ENCODE results near the gene MS4A18.

The MS4A18 gene

DNA sequence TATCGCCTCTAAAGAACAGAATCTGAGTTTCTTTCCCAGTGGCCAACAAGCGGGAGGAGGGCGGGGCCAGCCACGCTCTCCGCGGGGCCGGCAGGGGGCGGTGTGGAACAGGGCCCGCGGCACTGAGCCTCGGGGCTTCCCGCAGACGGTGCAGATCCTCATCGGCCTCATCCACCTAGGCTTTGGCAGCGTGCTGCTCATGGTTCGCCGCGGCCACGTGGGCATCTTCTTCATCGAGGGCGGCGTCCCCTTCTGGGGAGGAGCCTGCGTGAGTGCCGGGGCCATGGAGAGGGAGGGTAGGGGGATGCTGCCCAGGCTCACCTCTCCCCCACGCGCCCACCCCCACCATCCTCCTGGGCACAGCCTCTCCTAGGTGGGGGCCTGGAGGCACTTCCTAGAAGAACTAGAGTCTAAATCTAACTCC, 42.9 kb downstream of the MS4A18 start:
- DNase-seq (ENCODE audit: low spot score) = no peak

DNA sequence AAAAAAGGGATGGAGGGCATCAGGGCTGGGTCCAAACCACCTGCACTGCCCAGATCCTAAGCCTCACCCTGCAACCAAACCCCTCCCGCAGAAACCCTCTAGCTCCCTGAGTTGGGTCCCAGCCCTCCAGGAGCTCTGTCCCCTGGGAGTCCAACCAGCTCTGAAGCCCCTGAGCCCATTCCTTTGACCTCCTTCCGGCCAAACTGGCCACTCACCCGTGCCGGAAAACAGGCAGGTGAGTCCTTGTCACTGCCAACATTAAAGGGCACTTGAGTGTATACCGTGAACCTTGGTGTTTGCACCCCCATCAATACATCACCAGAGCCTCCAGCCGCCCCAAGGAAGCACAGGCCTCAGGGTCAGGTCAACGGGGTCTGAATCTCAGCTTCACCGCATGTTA, 43.7 kb downstream of the MS4A18 start:
- DNase-seq (ENCODE audit: low spot score) = no peak

DNA sequence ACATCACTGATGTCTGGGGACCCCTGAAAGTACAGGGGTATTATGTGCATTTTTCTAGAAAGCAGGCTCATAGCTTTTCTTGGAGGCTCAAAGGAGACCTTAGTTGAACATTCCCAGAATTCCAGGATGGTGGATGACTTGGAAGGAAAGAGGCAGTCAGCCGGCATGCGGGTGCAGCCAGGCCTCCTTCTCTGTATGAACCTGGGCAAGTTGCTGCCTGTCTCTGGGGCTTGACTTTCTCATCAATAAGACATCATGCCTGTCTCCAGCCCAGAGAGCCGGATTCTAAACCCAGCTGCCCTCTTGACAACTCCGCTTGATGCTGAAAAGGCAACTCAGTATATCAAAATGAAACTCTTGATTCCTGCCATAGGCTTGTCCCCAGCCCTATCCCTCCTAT, 44.8 kb downstream of the MS4A18 start:
- no peak for DNase-seq (ENCODE audit: low spot score)

DNA sequence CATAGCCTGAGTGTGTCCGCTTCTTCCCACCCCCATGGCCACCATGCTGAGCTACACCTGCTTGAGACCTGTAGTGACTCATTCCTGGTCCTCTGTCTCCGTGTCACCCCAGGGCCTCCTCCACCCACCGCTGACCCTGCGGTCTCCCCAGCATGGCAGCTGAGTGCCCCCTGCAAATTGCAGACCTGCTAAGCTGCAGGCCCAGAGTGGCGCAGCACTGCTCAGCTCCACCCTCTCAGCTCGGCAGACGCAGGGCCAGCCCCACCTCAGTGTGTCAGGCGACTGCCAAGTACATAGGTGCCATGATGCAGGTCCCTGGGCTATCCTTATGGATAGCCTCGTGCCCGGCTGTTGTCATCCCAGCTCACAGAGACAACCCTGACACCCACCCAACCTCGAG, 45.3 kb downstream of the MS4A18 start:
- DNase-seq (ENCODE audit: low spot score) = no peak

DNA sequence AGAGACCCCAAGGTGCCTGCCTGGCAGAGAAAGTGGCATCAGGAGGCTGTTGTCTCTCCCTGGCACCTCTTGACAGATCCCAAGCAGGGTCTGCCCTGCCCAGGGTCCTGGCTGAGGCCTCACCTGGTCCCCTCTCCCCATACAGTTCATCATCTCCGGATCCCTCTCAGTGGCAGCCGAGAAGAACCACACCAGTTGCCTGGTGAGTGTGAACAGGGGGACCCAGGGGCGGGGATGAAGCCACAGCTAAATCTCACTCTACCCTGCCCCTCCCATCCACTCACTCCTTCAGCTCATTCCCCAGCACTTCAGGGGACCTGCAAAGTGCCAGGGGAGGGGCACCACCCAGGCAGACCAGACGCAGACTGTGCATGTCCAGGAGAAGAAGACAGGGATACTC, 46.6 kb downstream of the MS4A18 start:
- DNase-seq (ENCODE audit: low spot score) = no peak

DNA sequence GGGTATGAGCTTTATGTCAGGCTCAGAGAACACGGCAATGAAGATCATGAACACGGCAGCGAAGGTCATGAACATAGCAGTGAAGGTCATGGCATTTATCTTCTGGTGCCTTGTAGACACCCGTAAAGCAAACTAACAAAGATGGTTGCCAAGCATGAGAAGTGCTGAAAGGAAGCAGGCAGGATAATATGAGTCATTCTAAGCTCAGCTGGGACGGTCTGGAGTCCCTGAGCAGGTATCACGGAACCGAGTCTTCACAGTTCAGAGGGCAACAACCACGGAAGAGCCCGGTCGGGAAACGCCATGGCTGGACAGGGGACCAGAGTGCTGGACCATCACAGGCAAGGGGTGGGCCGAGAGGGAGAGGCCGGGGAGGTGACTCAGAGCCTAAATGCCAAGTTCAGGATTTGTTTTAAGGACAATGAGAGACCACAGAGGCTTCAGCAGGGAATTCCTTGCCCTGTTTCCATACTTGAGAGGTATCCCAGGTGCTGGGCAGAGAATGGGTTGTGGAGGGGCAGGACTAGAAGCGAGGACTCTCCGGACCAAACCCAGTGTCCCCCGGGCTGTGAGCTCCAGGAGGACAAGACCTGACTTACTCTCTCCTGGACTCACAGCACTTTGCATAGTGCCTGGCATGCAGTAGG, 47.5 kb downstream of the MS4A18 start:
- no peak for DNase-seq (ENCODE audit: low spot score)

DNA sequence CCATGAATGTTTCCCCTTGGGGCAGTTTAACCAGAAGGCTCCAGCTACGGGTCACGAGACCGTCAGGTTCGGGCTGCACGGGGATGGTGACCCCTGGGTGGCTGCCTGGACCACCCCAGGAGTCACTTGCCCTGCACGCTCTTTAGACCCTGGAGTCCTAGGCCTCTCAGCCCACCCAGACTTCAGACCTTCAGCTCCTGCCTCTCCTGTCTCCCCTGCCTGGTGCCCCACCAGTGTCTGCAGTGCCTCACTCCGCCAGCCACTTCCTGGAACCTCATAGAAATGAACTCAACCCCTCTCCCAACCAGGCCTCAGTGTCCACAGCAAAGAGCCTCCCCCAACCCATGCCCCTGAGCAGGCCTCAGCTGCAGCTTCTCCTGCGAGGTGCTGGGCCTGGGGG, 48.1 kb downstream of the MS4A18 start:
- no peak for DNase-seq (ENCODE audit: low spot score)

DNA sequence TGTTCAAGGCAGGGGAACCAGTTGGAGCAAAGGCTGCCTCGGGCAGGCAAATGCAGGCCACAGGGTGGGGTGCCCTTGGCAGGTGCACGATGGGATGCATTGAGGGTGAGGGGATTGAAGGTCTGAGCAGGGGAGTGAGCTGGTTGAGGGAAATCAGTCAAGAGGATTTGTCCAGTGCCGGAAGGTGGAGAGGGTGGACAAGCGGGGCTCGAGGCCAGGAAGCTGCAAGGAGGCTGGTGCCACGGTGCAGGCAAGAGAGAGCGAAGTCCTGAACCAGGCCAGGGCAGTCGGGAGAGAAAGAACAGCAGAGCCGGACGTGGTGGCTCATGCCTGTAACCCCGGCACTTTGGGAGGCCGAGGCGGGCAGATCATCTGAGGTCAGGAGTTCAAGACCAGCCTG, 50.2 kb downstream of the MS4A18 start:
- no peak for DNase-seq (ENCODE audit: low spot score)

DNA sequence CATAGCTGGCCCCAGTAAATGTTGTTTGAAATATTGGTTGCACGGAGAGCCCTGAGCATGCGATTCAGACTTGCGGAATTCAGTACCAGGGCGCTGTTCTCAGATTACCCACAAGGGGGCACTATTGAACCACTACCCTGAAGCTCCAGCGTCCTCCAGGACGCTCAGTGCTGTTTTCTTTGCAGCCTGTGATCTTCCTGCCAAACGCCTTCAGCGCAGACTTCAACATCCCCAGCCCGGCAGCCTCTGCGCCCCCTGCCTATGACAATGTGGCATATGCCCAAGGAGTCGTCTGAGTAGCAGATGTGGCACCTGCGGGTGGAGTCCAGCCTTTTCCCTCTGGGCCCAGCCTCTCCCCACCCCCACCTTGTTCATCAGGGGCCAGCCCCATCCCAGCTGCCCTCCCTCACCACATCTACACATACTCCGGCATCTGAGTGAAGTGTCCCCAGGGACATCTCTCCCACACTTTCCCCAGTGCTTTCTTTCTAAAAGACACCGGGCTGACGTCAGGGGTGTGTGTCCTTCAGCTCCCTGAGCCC, 51.0 kb downstream of the MS4A18 start:
- peak; percentile 95 for DNase-seq (ENCODE audit: low spot score)

DNA sequence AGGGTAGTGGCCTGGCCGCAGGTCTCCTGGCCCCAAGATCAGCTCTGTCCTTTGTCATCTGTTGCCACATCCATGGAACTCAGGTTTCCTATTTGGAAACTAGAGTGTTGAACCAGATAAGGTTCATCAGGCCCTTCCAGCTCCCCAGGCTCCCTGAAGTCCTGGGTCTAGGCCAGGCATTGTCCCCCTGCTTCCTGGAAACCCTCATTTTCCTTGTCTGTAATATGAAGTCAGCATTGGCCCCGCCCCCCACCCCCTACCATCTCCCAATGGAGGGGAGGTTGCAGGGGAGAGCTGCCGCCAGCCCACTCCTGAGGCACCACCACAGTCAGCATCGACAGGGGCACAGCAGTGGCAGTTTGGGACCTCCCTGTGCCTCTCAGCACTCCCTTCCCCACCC, 51.6 kb downstream of the MS4A18 start:
- DNase-seq (ENCODE audit: low spot score) = no peak

DNA sequence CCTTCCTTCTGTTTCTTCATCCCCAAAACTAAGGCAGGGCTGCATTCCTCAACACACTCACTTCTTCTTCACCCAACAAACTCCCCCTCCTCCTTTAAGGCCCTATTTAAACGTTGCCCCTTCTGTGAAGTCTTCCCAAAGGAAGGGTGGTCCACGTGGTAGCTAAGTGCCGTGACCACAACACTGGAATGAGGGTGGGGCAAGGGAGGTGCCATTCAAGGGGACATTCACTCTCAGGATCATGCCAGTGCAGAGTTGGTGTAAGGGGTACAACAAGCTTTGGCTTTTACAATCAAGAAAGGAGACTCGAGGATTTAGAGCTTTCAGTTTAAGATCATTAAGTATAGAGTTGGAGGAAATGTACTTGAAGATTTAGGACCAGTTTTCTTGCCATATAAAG, 52.6 kb downstream of the MS4A18 start:
- no peak for DNase-seq (ENCODE audit: low spot score)

DNA sequence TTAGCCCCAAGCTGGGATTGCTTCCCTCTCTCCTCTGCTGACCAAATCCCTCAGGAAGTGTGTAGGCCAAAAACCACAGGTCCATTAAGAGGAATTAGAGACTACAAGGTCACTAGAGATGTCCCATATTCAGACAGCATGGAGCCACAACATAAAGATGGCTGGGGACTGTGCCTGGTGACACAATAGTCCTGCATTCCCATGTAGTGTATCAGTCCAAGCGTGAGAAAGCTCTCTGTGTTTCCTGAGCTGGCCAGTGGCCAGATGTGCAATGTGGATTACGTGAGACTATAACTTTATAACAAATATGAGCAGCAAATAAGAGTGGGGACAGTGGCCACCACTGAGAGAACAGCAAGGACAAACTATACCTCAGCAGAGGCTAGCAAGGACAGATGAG, 53.1 kb downstream of the MS4A18 start:
- DNase-seq (ENCODE audit: low spot score) = no peak

DNA sequence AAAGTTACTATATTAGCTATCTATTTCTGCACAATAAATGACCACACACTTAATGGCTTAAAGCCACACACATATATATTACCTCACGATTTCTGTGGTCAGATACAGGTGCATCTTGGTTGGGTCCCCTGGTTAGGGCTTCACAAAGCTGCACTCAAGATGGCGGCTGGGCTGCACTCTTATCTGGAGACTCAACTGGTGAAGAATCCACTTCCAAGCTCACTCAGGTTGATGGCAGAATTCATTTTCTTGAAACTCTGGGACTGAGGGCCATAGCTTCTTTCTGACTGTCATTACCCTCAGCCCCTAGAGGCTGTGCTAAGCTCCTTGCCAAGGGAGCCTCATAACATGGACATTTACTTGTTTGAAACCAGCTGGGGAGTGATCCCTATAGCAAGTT, 55.5 kb downstream of the MS4A18 start:
- no peak for DNase-seq (ENCODE audit: low spot score)

DNA sequence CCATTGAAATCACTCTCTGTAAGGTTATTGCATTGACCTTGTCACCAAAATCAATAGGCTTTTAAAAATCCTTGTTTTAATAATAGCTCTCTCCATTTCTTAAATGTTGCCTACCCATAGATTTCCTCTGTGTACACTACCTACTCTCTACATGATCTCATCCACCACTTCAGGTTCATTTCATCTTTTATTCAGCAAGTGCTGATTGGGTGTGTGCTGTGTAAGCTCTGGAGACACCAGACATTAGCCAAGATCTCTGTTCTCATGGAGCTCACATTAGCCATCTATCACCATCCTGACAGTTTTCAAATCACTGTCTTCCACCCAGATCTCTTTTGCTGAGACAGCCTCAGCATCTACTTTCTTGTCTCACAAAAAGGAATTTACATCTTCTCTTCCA, 56.3 kb downstream of the MS4A18 start:
- DNase-seq (ENCODE audit: low spot score) = no peak

DNA sequence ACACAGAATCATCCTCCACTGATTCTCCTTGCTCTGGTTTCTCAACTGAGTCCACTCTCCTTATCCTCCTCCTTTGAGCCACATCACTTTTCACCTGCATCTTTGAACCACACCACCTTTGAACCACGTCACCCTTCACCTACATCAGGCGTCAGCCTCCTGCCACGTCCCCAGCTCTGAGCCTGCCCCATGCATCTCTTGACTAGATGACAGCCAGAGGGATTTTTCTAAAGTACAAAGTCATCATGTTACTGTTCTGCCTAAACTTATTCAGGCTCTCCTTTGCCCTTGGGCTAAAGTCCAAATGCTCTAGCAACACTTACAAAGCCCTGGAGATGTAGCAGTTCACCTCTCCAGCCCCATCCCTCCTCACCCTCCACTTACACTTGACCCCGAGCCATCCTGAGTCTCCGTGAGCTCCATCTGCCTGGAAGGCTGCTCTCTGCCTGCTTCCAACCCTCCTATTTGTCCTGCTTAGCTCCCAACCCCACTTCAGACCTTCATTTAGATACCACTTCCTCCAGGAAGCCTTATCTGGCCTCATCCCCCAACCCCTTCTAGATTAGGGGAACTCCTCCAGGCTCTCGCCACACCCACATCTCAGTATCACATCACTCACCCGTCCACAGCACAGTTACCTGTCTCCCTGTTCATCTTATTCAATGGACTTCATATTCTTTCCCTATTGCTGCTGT, 56.9 kb downstream of the MS4A18 start:
- no peak for DNase-seq (ENCODE audit: low spot score)

DNA sequence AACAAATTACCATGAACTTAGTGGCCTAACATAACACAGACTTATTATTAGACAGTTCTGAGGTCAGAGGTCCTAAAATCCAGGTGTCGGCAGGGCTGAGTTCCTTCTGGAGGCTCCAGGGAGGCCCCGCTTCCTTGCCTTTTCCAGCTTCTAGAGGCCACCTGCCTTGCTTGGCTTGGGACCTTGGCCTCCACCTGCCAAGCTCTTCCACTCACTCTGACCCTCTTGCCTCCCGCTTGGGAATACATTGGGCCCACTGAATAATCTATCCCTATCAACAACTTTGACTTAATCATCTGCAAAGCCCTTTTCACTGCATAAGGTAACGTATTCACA, 57.4 kb downstream of the MS4A18 start:
- no peak for DNase-seq (ENCODE audit: low spot score)

DNA sequence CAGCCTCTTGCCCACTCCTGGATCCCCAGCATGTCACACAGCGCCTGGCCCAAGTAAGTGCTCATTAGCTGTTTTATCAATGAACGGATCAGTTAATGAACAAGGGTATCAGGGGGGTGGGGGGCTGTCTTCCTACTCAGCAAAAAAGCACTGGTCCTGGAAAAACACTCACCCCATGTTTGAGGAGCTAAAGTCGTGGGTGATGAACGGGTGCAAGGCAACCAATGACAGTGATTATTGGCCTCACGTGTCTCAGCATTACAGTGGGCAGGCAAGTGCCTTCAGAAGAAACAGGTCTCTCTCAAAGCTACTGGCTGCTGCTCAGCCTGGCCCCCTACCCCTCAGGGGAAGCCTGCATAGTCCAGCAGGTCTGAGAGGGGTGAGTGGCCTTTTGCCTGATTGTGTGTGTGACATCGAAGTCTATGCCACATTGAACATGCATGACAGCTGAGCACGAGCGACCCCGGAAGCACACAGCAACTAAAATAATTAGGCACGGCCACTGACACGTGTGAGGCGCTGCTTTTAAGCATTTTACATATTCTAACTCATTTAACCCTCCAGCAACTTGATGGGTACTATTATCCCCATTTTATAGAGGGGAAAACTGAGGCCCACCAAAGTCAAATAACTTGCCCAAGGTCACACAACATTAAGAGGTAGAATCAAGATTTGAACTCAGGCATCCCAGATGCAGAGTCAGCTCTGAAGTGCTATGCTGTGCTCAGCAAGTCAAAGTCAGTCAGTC, 58.0 kb downstream of the MS4A18 start:
- no peak for DNase-seq (ENCODE audit: low spot score)

DNA sequence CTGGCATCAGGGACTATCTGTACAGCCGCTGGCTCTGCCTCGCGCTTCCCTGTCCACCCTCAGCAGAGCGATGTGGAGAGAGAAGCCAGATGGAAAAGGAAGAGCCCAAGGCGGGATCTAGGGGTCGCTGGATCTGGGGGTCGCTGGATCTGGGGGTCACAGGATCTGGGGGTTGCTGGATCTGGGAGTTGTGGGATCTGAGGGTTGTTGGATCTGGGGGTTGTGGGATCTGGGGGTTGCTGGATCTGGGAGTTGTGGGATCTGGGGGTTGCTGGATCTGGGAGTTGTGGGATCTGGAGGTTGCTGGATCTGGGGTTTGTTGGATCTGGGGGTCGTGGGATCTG, 58.6 kb downstream of the MS4A18 start:
- DNase-seq (ENCODE audit: low spot score) = no peak

DNA sequence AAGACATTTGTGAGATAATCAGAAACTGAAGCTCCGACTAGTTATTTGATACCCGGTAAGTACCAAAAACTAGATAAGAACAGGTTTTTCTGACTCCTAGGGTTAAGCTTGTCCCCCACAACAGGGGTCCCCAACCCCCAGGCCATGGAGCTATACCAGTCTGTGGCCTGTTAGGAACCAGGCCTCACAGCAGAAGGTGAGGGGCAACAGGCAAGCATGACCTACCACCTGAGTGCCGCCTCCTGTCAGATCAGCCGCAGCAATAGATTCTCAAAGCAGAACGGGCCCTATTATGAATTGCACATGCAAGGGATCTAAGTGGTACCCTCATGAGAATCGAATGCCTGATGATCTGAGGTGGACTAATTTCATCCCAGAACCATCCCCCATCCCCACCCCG, 59.4 kb downstream of the MS4A18 start:
- no peak for DNase-seq (ENCODE audit: low spot score)

DNA sequence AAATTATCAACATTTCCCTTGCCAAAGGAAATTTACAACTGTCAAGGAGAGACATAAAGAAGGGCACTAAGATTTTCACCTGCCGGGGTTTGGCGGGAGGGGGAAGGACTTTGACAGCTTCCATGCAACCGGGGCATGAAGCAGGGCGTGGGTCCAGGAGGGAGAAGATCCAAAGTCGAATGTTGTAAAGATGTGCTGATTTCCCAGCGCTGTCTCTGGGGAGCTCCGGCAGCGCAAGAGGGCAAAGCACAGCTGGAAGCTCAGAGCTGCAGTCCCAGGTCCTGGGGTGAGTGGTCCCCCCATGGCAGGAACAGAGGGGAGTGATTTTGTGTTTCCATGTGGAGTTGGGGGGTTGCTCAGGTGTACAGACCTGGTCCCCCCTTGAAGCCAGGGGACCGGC, 60.6 kb downstream of the MS4A18 start, which contains the start of gene MS4A10:
TSS of gene MS4A10 (plus strand) at position 198 of the 400 bp plus-strand sequence. CDS start 5,003 bp downstream, outside the sequence.
- DNase-seq (ENCODE audit: low spot score) = no peak

DNA sequence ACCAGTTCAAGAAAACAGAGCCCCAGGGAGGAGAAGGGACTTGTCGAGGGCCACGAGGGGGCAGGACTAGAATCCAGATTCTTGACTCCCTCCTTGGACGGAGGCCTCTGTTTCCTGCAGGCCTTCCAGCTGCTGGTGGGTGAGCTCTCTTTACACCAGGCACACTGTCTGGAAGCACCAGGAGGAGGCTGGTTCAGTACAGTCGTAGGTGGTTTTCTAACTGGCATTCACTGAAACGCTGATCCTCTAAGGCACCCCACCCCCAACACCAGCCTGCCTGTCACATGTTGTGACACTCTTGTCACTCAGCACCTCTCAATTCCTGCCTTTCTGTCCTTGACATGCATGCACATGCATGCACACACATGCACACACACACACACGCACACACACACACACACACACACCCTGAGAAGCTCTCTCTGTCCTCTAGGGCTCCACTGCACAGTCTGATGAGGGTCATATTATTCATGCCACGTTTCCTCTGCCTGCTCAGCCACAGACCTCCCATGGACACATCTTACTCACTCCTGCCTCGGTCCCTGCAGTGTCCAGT, 61.4 kb downstream of the MS4A18 start:
- no peak for DNase-seq (ENCODE audit: low spot score)

DNA sequence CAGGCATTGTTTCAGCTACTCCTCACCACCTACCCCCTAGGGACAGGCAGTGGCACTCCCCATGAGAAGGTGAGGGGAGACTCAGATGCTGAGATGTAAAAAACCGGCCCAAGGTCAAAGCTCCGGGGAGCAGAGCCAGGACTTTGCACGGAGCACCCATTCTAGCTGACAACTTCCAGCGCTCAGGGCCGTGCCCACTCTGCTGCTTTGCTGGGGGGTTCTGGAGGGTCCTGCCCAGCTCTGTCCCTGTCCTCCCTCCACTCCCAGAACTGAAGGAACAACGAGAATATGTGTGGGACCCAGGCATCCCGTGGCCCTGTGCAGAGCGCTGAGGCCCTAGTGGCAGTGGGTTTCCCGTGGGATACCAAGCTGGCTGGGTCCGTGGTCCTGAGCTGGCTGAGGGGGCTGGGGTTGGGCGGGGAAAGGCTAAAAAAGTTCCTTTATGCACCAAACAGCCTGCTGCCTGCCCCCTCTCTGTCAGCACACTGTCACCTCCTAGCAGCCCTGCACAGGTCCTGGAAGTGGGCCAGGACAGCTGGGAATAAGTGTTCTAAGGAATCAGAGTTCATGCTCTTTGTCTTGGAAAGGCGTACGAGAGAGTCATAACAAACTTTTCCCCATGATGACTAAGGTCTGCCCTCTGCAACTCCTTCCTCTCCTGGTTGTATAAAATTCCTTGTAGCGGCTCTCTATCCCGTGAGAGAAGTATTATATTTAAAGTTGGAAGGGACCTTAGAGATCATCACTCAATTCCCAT, 62.5 kb downstream of the MS4A18 start:
- DNase-seq (ENCODE audit: low spot score) = no peak

All from NAMALWA (cell line).